ENCODE measurements around the gene HDAC4.

HDAC4 gene

DNA sequence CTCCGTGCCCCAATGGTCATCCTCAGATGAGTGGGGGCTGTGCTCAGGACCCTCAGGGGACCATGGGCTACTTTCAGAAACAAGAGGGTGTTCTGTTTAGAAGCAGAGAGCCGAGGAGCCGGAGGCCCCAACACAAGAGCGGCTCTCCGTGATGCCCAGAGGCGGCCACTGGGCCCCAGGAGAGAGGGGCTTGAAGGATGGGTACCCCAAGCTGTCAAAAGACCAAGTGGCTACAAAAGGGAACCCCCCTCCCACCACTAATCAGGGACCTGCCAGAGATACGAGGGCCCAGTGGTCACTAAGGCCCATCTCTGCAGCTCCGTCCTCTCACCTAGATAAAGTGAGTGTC is 93.6 kb downstream of the HDAC4 start:
- Histone ChIP-seq H3K4me3 (ENCODE audit: insufficient read depth, low read depth, low read length) (no peak overlapping the region), H3K36me3 (ENCODE audit: control insufficient read depth, insufficient read depth, low read length) (no peaks in the 10 kb centered on the region), H3K9me3 (ENCODE audit: control insufficient read depth, low read length) (no peaks in the 10 kb centered on the region), H3K4me1 (ENCODE audit: control insufficient read depth, insufficient read depth, low read length) (peaks cover 21% of the 10 kb centered on the region), H3K27me3 (ENCODE audit: control insufficient read depth, insufficient read depth, low read length, poor library complexity, severe bottlenecking) (no peaks in the 10 kb centered on the region), H3K27ac (ENCODE audit: insufficient read depth, low read depth, low read length, poor library complexity, severe bottlenecking) (no peak overlapping the region)
- 94% methylated on average over 8 of the region's 8 CpGs for whole genome bisulfite sequencing, 2 experiments

GRCh38 chr2:239306274-239307220 is 94.3 kb downstream of the HDAC4 start:
- Histone ChIP-seq H3K9me3 (ENCODE audit: control insufficient read depth, low read length) (no peaks in the 10 kb centered on the region), H3K27ac (ENCODE audit: insufficient read depth, low read depth, low read length, poor library complexity, severe bottlenecking) (no peak overlapping the region), H3K4me1 (ENCODE audit: control insufficient read depth, insufficient read depth, low read length) (peaks cover 18% of the 10 kb centered on the region), H3K4me3 (ENCODE audit: insufficient read depth, low read depth, low read length) (no peak overlapping the region), H3K36me3 (ENCODE audit: control insufficient read depth, insufficient read depth, low read length) (no peaks in the 10 kb centered on the region), H3K27me3 (ENCODE audit: control insufficient read depth, insufficient read depth, low read length, poor library complexity, severe bottlenecking) (no peaks in the 10 kb centered on the region)
- 95% methylated on average over 25 of the region's 25 CpGs for WGBS, 2 experiments

- no peaks in the 10 kb centered on the region for H3K36me3 ChIP-seq (ENCODE audit: control insufficient read depth, insufficient read depth, low read length)
- no peaks in the 10 kb centered on the region for H3K27me3 ChIP-seq (ENCODE audit: control insufficient read depth, insufficient read depth, low read length, poor library complexity, severe bottlenecking)
- no peaks in the 10 kb centered on the region for H3K9me3 ChIP-seq (ENCODE audit: control insufficient read depth, low read length)
- 89 to 93% methylated on average over 12 of the region's 12 CpGs for WGBS, 2 experiments
- H3K4me3 ChIP-seq (ENCODE audit: insufficient read depth, low read depth, low read length) = no peak overlapping the region
- H3K4me1 ChIP-seq (ENCODE audit: control insufficient read depth, insufficient read depth, low read length) = peaks cover 18% of the 10 kb centered on the region
- H3K27ac ChIP-seq (ENCODE audit: insufficient read depth, low read depth, low read length, poor library complexity, severe bottlenecking) = no peak overlapping the region
These were observed 95.0 kb downstream of the HDAC4 start for GRCh38 chr2:239305771-239306170.

GRCh38 chr2:239305222-239305575 is 95.6 kb downstream of the HDAC4 start:
- H3K9me3 ChIP-seq (ENCODE audit: control insufficient read depth, low read length) = no peaks in the 10 kb centered on the region
- no peaks in the 10 kb centered on the region for H3K27me3 ChIP-seq (ENCODE audit: control insufficient read depth, insufficient read depth, low read length, poor library complexity, severe bottlenecking)
- no peak overlapping the region for H3K4me3 ChIP-seq (ENCODE audit: insufficient read depth, low read depth, low read length)
- no peak overlapping the region for H3K27ac ChIP-seq (ENCODE audit: insufficient read depth, low read depth, low read length, poor library complexity, severe bottlenecking)
- WGBS, 2 experiments = 91 to 92% methylated on average over 11 of the region's 11 CpGs
- no peaks in the 10 kb centered on the region for H3K36me3 ChIP-seq (ENCODE audit: control insufficient read depth, insufficient read depth, low read length)
- peaks cover 18% of the 10 kb centered on the region for H3K4me1 ChIP-seq (ENCODE audit: control insufficient read depth, insufficient read depth, low read length)

- H3K27ac ChIP-seq (ENCODE audit: insufficient read depth, low read depth, low read length, poor library complexity, severe bottlenecking) = no peak overlapping the region
- peaks cover 18% of the 10 kb centered on the region for H3K4me1 ChIP-seq (ENCODE audit: control insufficient read depth, insufficient read depth, low read length)
- 90 to 91% methylated on average over 14 to 15 of the region's 16 CpGs for WGBS, 2 experiments
- no peaks in the 10 kb centered on the region for H3K9me3 ChIP-seq (ENCODE audit: control insufficient read depth, low read length)
- H3K4me3 ChIP-seq (ENCODE audit: insufficient read depth, low read depth, low read length) = no peak overlapping the region
- no peaks in the 10 kb centered on the region for H3K27me3 ChIP-seq (ENCODE audit: control insufficient read depth, insufficient read depth, low read length, poor library complexity, severe bottlenecking)
- H3K36me3 ChIP-seq (ENCODE audit: control insufficient read depth, insufficient read depth, low read length) = no peaks in the 10 kb centered on the region
These were observed 96.1 kb downstream of the HDAC4 start for GRCh38 chr2:239304533-239305221.

GRCh38 chr2:239303711-239304532 is 96.9 kb downstream of the HDAC4 start:
- no peak overlapping the region for H3K27ac ChIP-seq (ENCODE audit: insufficient read depth, low read depth, low read length, poor library complexity, severe bottlenecking)
- no peaks in the 10 kb centered on the region for H3K27me3 ChIP-seq (ENCODE audit: control insufficient read depth, insufficient read depth, low read length, poor library complexity, severe bottlenecking)
- peaks cover 18% of the 10 kb centered on the region for H3K4me1 ChIP-seq (ENCODE audit: control insufficient read depth, insufficient read depth, low read length)
- 90% methylated on average over 21 of the region's 21 CpGs for WGBS, 2 experiments
- no peaks in the 10 kb centered on the region for H3K9me3 ChIP-seq (ENCODE audit: control insufficient read depth, low read length)
- no peak overlapping the region for H3K4me3 ChIP-seq (ENCODE audit: insufficient read depth, low read depth, low read length)
- H3K36me3 ChIP-seq (ENCODE audit: control insufficient read depth, insufficient read depth, low read length) = no peaks in the 10 kb centered on the region

GRCh38 chr2:239302808-239303557 is 97.8 kb downstream of the HDAC4 start:
- H3K4me3 ChIP-seq (ENCODE audit: insufficient read depth, low read depth, low read length) = no peak overlapping the region
- H3K9me3 ChIP-seq (ENCODE audit: control insufficient read depth, low read length) = no peaks in the 10 kb centered on the region
- no peaks in the 10 kb centered on the region for H3K36me3 ChIP-seq (ENCODE audit: control insufficient read depth, insufficient read depth, low read length)
- peaks cover 14% of the 10 kb centered on the region for H3K4me1 ChIP-seq (ENCODE audit: control insufficient read depth, insufficient read depth, low read length)
- H3K27ac ChIP-seq (ENCODE audit: insufficient read depth, low read depth, low read length, poor library complexity, severe bottlenecking) = no peak overlapping the region
- WGBS, 2 experiments = 93 to 94% methylated on average over 28 of the region's 28 CpGs
- no peaks in the 10 kb centered on the region for H3K27me3 ChIP-seq (ENCODE audit: control insufficient read depth, insufficient read depth, low read length, poor library complexity, severe bottlenecking)

DNA sequence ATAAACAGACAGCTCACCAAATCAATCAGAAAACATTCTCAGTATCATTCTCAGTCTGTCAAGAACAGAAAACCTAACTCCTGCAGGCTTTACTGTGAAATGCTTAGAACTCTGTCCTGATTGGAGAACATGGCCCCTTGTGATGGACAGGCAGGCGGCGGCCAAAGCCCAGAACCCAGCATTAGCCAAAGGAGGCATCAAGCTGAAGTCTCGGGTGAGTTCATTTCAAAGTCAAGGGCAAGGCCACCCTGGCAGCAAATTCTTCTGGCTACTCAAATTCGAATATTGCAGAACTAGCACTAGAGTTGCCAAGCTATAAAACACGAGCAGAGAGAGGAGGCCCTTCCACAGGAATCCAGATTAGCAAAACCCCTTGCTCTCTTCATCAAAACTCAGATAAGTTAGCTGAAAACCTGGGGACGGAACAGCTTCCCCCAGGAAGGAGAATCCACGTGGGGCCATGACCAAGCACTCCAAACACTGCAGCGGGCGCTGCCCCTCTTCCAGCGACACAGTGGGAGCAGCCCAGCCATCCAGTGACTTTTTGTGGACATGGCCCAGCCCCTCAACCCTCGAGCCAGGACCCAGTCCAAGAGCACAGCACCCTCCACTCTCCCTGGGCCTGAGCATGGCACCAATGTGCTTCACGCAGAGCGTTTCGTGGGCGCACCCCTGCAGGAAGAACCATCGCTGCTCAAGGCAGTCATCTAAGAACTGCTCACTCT is 98.6 kb downstream of the HDAC4 start:
- Histone ChIP-seq H3K27ac (ENCODE audit: insufficient read depth, low read depth, low read length, poor library complexity, severe bottlenecking) (no peak overlapping the region), H3K27me3 (ENCODE audit: control insufficient read depth, insufficient read depth, low read length, poor library complexity, severe bottlenecking) (no peaks in the 10 kb centered on the region), H3K4me1 (ENCODE audit: control insufficient read depth, insufficient read depth, low read length) (peaks cover 13% of the 10 kb centered on the region)

More for the DNA sequence above, 98.6 kb downstream of the HDAC4 start:
- Histone ChIP-seq H3K9me3 (ENCODE audit: control insufficient read depth, low read length) (no peaks in the 10 kb centered on the region), H3K36me3 (ENCODE audit: control insufficient read depth, insufficient read depth, low read length) (no peaks in the 10 kb centered on the region), H3K4me3 (ENCODE audit: insufficient read depth, low read depth, low read length) (no peak overlapping the region)
- WGBS, 2 experiments = 92% methylated on average over 16 of the region's 16 CpGs
